HK-2 (cell line): ENCODE results near the gene AZU1.
"Not testable (repeated sequence)": the region's sequence is repeated elsewhere in the genome, so short reads cannot be mapped to it uniquely, and the experiment has no call there.

ENCODE experiments used
- DNase-seq: peaks from one replicate; pipeline ENCODE4 v3.0.0-alpha.2; 2018; ENCODE audit not compliant: unreplicated experiment

The AZU1 gene

DNA sequence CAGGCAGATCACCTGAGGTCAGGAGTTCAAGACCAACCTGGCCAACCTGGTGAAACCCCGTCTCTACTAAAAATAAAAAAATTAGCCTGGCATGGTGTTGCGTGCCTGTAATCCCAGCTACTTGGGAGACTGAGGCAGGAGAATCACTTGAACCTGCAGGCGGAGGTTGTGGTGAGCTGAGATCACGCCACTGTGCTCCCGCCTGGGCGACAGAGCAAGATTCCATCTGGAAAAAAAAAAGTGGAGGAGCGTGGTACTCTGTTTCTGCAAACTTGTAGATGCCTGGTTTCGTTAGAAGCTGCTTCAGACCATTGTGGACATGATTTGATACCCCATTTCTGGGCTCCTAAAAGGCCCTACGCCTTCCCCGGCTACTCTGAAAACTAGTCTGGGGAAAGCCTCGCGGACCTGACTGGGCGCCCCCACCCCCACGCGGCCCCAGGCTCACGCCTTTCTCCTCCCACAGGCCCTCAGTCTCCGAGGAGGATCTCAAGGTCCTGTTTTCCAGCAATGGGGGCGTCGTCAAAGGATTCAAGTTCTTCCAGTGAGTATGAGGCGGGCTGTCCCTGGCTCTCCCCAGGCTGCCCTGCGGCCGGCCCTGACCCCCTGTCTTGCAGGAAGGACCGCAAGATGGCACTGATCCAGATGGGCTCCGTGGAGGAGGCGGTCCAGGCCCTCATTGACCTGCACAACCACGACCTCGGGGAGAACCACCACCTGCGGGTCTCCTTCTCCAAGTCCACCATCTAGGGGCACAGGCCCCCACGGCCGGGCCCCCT lies 17.4 kb upstream of the AZU1 start:
- DNase-seq, result no peak

DNA sequence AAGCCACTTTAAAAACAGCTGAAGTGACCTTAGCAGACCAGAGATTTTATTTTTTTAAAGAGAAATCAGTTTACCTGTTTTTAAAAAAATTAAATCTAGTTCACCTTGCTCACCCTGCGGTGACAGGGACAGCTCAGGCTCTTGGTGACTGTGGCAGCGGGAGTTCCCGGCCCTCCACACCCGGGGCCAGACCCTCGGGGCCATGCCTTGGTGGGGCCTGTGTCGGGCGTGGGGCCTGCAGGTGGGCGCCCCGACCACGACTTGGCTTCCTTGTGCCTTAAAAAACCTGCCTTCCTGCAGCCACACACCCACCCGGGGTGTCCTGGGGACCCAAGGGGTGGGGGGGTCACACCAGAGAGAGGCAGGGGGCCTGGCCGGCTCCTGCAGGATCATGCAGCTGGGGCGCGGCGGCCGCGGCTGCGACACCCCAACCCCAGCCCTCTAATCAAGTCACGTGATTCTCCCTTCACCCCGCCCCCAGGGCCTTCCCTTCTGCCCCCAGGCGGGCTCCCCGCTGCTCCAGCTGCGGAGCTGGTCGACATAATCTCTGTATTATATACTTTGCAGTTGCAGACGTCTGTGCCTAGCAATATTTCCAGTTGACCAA lies 16.7 kb upstream of the AZU1 start:
- no peak for DNase-seq

DNA sequence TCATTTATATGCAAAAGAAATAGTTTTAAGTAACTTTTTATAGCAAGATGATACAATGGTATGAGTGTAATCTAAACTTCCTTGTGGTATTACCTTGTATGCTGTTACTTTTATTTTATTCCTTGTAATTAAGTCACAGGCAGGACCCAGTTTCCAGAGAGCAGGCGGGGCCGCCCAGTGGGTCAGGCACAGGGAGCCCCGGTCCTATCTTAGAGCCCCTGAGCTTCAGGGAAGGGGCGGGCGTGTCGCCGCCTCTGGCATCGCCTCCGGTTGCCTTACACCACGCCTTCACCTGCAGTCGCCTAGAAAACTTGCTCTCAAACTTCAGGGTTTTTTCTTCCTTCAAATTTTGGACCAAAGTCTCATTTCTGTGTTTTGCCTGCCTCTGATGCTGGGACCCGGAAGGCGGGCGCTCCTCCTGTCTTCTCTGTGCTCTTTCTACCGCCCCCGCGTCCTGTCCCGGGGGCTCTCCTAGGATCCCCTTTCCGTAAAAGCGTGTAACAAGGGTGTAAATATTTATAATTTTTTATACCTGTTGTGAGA lies 16.1 kb upstream of the AZU1 start:
- DNase-seq, result no peak

DNA sequence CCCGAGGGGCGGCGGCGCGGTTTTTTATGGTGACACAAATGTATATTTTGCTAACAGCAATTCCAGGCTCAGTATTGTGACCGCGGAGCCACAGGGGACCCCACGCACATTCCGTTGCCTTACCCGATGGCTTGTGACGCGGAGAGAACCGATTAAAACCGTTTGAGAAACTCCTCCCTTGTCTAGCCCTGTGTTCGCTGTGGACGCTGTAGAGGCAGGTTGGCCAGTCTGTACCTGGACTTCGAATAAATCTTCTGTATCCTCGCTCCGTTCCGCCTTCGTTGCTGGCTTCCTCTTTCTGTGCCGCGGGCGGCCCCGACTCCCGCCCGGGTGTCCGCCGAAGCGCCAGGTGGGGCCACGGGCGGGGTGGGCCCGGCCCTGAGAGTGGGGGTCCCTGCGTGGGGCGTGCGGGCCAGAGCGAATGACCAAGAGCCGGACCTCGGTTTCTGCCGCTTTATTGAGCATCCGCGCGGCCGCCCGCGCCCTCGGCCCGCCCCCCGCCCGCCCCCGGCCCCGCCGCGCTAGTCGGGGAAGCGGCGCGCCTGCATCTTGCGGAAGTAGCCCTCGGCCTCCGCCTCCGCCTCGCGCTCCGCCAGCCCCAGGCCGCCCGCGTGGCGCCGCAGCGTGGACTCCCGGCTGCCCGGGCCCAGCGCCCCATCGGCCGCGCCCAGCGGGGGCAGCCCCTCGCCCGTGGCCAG lies 15.4 kb upstream of the AZU1 start:
- DNase-seq, result no peak

DNA sequence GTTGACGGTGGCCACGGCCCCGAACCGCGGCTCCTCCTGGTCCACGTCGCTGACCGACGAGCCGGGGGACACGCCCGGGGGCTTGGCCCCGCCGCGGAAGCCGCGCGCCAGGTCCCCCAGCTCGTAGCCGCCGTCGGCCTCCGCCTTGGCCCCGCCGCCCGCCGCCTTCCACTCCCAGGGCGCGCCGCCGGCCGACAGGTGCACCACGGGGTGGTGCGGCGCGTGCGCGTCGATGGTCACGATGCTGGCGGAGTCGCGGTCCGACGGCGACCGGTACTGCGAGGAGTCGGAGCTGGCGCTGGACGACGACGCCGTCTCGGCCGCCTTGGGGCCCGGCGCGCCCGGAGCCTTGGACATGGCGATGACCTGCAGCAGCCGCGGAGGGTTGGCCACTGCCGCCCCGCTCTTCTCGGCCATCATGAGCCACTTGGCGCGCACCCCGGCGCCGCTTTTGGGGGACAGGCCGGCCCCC lies 14.9 kb upstream of the AZU1 start:
- DNase-seq, result no peak

DNA sequence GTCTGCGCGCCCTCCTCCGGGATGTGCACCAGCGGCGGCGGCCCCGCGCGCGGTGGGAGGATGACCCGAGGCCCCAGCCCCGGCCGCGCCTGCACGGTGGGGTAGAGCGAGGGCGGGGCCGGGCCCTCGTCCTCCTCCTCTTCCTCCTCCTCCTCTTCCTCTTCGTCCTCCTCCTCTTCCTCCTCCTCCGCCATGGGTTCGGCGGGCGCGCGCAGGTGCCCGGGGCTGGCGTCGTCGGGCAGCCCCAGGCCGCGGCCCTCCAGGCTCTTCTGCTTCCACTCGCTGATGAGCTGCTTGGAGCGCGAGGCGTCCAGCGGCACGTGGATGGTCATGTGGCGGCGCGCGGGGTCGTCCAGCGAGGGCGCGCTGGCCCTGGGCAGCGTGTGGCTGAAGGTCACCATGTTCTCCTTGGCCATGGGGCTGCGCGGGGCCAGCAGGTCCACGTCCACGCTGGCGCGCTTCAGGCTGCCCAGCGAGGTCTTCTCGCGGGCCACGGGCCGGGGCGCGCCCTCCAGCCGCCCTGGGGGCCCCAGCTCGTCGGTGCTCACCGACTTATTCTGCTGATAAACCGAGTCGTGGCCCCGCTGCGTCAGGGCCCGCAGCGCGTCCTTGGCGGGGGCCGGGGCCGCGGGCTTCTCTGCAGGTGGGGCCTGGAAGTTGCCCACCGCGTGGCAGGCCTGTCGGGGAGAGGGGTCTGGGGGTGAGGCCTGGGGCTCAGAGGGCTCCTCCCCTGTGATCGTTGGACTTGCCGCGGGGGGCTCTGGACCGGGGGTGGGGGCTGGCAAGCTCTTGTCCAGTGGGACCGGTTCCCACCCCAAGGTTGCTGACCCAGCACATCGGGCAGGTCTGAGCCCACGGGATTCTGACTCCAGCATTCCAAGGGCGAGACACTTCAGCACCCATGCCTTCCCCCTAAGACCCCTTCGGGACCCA lies 14.2 kb upstream of the AZU1 start:
- DNase-seq, result no peak

DNA sequence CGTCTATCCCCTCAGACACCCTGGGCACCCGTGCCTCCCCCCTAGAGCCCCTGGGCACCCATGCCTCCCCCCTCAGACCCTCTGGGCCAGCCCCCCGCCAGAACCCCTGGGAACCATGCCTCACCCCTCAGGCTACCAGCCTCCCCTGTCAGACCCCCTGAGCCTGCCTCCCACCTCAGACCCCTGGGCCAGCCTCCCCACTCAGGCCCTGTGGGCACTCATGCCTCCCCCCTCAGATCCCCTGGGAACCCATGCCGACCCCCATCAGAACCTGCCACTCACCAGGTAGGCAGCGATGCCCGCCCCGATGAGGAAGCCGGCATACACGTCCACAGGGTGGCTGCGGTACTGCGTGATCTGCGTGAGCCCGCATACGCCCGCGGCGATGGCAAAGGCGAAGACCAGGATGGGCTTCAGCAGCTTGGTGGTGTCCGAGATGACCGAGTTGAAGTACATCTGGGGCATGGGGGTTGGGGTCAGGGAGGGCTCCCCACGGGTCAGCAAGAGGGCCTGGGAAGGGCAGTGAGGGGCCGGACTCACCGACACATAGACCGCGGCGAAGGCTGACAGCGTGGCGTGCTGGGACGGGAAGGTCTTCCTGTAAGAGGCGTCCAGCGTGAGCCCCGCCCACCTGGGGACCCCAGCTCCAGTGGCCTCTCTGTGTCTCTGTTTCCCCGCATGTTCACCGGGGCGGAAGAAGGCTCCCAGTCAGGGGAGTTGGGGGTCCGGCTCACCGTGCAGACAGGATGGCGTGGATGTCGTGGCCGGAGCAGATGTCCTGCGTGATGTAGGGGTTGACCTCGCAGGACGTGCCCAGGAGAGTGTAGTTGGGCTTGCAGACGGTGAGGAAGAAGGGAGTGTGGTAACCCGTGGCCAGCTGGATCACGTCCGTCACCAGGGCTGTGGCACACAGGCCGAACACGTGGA lies 13.2 kb upstream of the AZU1 start:
- DNase-seq, result no peak

DNA sequence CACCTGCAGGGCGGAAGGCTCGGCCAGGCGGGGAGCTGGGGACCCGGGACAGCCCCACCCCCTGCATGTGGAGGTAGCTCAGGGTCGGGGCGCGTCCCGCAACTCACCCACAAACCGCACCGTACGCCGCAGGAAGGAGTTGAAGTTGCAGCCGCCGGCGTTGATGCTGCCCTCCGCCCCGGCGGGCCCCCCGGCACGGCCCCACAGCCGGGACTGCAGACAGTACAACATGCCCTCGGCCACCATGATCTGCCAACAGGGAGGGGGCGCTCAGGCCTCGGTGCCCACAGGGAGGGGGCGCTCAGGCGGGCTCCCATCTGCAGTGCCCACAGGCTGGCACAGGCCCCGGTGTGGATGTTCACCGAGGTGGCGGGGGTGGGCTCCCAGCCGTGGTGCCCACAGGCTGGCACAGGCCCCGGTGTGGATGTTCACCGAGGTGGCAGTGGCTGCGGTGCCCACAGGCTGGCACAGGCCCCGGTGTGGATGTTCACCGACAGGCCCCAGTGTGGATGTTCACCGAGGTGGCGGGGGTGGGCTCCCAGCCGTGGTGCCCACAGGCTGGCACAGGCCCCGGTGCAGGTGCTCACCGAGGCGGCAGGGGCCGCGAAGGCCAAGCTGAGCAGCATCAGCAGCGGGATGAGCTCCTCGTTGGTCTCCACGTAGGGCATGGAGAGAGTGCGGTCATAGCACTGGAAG lies 12.4 kb upstream of the AZU1 start:
- DNase-seq, result no peak

DNA sequence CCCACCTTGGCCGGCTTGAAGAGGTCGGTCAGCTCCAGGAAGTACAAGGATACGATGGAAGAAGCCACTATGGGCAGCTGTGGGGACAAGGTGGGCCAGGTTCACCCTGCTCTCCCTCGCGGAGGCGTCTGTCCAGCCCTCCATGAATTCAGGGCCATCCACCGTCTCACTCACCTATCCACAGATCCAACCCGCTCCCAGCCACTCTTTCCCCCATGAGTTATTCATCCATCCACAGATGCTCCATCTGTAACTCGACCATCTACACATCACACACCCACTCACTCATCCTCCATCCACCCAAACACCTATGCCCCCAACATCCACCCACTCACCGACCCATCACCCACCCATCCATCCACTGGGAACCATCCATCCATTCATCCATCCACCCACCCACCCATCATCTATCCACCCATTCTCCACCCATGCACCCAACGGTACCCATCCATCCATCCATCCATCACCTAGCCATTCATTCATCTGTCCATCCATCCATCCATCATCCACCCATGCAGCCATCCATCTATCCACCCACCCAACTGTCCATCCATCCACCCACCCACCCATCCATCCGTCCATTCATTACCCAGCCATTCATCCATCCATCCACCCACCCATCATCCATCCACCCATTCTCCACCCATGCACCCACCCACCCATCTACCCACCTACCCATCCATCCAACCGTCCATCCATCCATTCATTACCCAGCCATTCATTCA lies 11.7 kb upstream of the AZU1 start:
- DNase-seq, result no peak

DNA sequence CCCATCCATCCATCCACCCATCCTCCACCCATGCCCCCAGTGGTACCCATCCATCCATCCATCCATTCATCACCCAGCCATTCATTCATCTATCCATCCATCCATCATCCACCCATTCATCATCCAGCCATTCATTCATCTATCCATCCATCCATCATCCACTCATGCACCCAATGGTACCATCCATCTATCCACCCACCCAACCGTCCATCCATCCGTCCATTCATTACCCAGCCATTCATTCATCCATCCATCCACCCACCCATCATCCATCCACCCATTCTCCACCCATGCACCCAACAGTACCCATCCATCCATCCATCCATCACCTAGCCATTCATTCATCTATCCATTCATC lies 11.2 kb upstream of the AZU1 start:
- no peak for DNase-seq

DNA sequence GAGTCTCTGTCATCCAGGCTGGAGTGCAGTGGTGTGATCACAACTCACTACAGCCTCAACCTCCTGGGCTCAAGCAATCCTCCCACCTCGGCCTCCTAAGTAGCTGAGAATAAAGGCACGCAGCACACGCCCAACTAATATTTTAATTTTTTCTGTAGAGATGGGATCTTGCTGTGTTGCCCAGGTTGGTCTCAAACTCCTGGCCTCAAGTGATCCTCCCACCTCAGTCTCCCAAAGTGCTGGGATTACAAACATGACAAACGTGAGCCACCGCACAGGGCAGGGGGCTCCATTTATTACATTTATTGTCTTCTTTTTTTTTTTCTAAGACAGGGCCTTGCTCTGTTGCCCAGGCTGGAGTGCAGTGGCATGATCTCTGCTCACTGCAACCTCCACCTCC lies 7.4 kb upstream of the AZU1 start:
- DNase-seq, result not testable (repeated sequence)

DNA sequence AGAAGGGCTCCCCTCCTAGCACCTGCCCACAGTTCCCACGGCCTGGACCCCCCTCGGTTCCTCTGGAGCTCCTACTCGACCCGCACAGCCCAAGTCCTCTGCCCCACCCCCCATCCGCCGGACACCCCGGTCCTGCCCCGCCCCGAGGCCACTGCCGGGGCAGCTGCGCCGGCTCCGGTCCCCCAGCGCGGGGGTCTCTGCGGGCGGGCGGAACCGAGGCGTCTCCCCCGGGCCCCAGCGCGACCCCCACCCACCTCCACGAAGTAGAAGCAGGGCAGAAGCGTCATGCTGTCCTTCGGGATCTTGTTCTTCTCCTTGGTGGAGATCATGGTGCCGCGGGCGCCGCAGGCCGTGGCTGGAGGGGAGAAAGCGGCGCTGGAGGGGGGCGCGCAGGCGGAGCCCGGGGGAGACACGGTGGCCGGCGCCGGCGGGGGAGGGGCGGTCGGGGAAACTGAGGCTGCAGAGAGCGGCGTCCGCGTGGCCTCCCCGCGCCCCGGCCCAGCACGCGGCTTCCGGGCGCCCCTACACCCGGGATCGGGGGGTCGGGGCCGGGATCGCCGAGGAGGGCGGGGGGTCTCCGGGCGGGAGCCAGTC lies 6.3 kb upstream of the AZU1 start:
- no peak for DNase-seq

DNA sequence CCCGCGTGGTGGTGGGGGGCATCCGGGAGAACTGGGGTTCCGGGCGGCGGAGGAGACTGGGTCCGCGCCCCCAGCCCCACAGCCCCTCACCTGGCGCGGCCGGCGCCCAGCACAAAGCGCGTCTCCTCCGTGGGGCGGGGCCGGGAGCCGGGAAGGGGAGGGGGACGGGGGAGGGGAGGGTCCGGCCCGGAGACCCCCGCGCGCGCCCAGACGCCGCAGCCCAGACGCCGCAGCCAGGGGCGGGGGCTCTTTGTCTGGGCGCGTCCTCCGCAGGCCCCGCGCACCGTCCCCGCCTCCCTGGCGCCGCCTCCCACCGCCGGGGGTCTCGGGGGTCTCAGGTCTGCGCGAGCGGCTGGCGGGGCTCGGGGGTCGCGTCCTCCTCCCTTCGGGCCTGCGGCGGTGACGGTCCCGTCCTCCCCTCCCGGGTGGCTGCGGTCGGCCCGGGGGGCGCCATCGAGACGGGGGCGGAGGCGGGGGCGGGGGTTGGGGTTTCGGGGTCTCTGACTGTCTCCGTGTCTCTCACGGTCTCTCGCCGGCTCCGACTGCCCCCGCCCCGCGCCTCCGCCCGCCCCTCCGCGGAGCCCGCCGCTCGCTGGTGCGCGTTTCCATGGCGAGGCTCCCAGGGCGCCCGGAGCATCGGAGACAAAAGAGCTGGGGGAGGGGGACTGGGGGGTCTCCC lies 5.7 kb upstream of the AZU1 start, which contains the start of gene PLPPR3:
TSS of gene PLPPR3 (minus strand) at position 131 of the 679 bp plus-strand sequence. CDS start 396 bp downstream, outside the sequence.
- no peak for DNase-seq

DNA sequence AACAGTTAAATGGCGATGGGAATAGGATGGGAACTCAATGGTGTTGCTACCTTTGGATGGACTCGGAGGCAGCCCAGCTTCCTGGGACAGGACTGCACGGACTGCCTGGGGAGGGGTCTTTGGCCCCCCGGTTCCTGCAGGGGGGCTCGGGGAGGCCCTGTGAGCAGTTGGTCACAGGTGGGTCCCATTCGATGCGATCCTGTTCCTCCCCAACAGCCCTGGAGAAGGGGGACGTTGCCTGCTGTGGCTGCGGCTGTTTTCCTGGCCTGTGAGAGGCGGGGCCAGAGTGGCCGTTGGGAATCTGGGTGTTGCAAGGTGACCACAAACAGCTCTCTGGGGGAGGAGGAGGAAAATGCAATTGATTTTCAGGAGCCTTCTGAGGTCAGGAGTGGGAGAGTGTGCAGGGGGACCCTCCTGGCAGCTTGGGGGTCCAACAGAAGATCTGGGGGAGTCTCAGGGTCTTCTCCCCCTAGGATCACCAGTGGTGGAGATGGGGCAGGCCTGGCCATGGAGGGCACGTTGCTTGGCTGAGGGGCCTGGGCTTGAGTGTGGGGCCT lies 4.0 kb upstream of the AZU1 start:
- peak; percentile 49 for DNase-seq

DNA sequence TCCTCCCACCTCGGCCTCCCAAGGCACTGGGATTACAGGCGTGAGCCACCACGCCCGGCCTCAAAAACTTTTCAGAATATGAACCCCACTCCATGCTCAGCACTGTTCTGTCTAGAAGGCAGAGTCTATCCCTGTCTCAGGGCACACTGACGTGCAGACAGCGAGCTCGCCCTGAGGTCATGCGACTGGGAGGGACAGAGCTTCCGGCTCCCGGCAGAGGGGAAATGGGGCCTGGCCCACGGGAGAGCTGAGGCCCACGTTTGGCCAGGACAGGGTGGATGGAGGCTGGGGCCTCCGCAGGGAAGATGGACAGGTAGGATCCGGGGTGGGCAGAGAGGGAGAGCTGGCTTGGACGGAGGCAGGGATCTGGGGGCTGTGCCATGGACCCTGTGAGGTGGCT lies 2.8 kb upstream of the AZU1 start:
- DNase-seq, result no peak

DNA sequence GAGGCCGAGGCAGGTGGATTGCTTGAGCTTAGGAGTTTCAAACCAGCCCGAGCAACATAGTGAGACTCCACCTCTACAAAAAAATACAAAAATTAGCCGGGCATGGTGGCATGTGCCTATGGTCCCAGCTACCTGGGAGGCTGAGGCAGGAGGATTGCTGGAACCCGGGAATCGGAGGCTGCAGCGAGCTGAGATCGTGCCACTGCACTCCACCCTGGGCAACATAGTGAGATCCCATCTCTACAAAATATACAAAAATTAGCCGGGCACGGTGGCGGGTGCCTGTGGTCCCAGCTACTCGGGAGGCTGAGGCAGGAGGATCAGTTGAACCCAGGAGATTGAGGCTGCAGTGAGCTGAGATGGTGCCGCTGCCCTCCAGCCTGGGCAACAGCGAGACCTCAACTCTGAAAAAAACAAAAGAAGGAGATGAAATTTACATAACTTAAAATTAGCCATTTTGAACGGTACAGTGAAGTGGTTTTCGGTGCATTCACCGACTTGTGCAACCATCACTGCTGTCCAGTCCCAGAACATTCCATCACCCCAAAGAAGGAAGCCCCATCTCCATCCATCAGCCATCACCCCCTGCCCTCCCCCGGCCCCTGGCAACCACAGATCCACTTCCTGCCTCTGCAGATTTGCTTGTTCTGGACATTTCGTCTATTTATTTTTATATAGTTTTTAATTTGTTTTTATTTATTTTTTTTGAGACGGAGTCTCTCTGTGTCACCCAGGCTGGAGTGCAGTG lies 1.6 kb upstream of the AZU1 start:
- no peak for DNase-seq

DNA sequence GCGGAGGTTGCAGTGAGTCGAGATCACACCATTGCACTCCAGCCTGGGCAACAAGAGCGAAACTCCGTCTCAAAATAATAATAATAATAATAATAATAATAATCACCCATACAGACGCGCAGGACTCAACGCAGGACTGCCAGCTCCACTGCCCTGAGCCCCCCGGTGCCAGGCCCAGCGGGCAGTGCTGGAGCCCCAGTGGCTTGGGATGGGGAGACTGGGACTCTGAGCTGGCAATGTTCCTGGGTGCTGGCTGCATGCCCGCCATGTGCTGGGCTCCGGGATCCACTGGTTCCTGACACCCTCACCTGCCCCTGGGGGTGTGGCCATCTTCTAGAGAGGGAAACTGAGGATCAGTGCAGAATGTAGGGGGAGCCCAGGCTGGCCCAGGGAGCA lies 325 bp upstream of the AZU1 start:
- no peak for DNase-seq
